Fibroblast of lung (primary cell): ENCODE data around the gene ROM1. TPM values are rescaled to one million over a fixed set of nuclear protein-coding genes. Genes with fewer than 3 reads are reported as not detected.
A peak's percentile ranks its signal among the peaks of the same experiment; 100 is the strongest.

Experiments used
- DNase-seq, 2 donors: peaks; one replicate each; pipeline versions ENCODE4 v3.0.0 to v3.0.0-alpha.2; 2010; ENCODE audit warnings: low read depth in 2 of 2
- H2AFZ ChIP-seq: 2 replicates; pipeline ENCODE4 v1.5.1; 2012; ENCODE audit warnings: low read length, control low read depth, inconsistent platforms
- H3K27ac ChIP-seq: 2 replicates; pipeline ENCODE4 v1.5.1; 2011; ENCODE audit warnings: low read length, control low read depth; ENCODE audit not compliant: insufficient read depth
- H3K27me3 ChIP-seq: 2 replicates; pipeline ENCODE4 v1.5.1; 2011; ENCODE audit warnings: mild to moderate bottlenecking, low read length; ENCODE audit not compliant: control insufficient read depth, insufficient read depth
- H3K36me3 ChIP-seq: 2 replicates; pipeline ENCODE4 v1.5.1; 2011; ENCODE audit warnings: low read length; ENCODE audit not compliant: control insufficient read depth, insufficient read depth
- H3K4me1 ChIP-seq: 2 replicates; pipeline ENCODE4 v1.5.1; 2011; ENCODE audit warnings: low read length; ENCODE audit not compliant: control insufficient read depth, insufficient read depth; ENCODE audit errors: extremely low read depth
- H3K4me2 ChIP-seq: 2 replicates; pipeline ENCODE4 v1.5.1; 2011; ENCODE audit warnings: low read length, control low read depth; ENCODE audit not compliant: insufficient read depth; ENCODE audit errors: extremely low read depth
- H3K4me3 ChIP-seq, 4 experiments: fragments of 200-600 bp in 1 of 4; sonication (generic) in 1 of 4; replicated peaks in 1 of 4; 2 replicates each; pipeline ENCODE4 v1.5.1; 2011 to 2016; ENCODE audit warnings: low read length in 4 of 4, low read depth in 3 of 4, mild to moderate bottlenecking in 3 of 4, control low read depth in 2 of 4, inconsistent platforms in 1 of 4, mixed read lengths in 1 of 4; ENCODE audit not compliant: insufficient read depth in 1 of 4; ENCODE audit errors: control extremely low read depth in 1 of 4
- H3K79me2 ChIP-seq: 2 replicates; pipeline ENCODE4 v1.5.1; 2012; ENCODE audit warnings: mild to moderate bottlenecking, low read length, inconsistent platforms; ENCODE audit not compliant: control insufficient read depth, insufficient read depth
- H3K9ac ChIP-seq: 2 replicates; pipeline ENCODE4 v1.5.1; 2011; ENCODE audit warnings: mild to moderate bottlenecking, low read length, control low read depth; ENCODE audit not compliant: insufficient read depth
- H3K9me3 ChIP-seq: 2 replicates; pipeline ENCODE4 v1.5.1; 2012; ENCODE audit warnings: low read depth, low read length; ENCODE audit not compliant: control insufficient read depth, insufficient read depth
- H4K20me1 ChIP-seq: 2 replicates; pipeline ENCODE4 v1.5.1; 2011; ENCODE audit warnings: low read length; ENCODE audit not compliant: control insufficient read depth, insufficient read depth; ENCODE audit errors: extremely low read depth
- CTCF ChIP-seq, 2 donors: IDR thresholded peaks in 1 of 2; conservative IDR thresholded peaks in 1 of 2; 1 replicate in 1 of 2; 2 replicates in 1 of 2; pipeline ENCODE4 v1.5.1; 2011 to 2012; ENCODE audit warnings: low read length in 2 of 2, control low read depth in 1 of 2, inconsistent platforms in 1 of 2, low read depth in 1 of 2, mild to moderate bottlenecking in 1 of 2
- EZH2 ChIP-seq: IDR thresholded peaks from 2 replicates; pipeline ENCODE4 v1.5.1; 2012; ENCODE audit warnings: low read length, control low read depth, mild to moderate bottlenecking; ENCODE audit errors: missing control alignments
- polyA plus RNA-seq, 2 donors: library from polyadenylated mRNA; depleted of rRNA in 1 of 2; stranded (reverse) in 1 of 2; unstranded in 1 of 2; fragments of >200 nt; gene quantifications; 2 replicates each; pipeline ENCODE4 v1.2.1, GENCODE V29; 2011 to 2012; ENCODE audit warnings: missing spikeins in 1 of 2
- total RNA-seq: library from RNA; depleted of rRNA; stranded (reverse); fragments of >200 nt; gene quantifications from 2 replicates; pipeline ENCODE4 v1.2.1, GENCODE V29; 2014

The ROM1 gene
- total and polyA plus RNA-seq, 2 donors (not counting 1 experiment from before 2014, with no cell fraction given), result 1.7 to 9.9 TPM

- no peak overlapping the region for H3K9ac ChIP-seq
- no peaks in the 10 kb centered on the region for H4K20me1 ChIP-seq
- H3K4me3 ChIP-seq, result no peak overlapping the region
- H3K36me3 ChIP-seq, result peaks cover 24% of the 10 kb centered on the region
- peaks cover 10% of the 10 kb centered on the region for H3K4me1 ChIP-seq
- H3K9me3 ChIP-seq, result no peaks in the 10 kb centered on the region
- no peak overlapping the region for H2AFZ ChIP-seq
- H3K27ac ChIP-seq, result no peak overlapping the region
- no peaks in the 10 kb centered on the region for H3K27me3 ChIP-seq
- no peak overlapping the region for H3K4me2 ChIP-seq
- DNase-seq, result peak; percentile 66 to 78
- no peak for TF ChIP-seq EZH2
- peak; percentile 53 to 66 for TF ChIP-seq CTCF (conservative IDR thresholded peaks at IDR 0.05 in 1 of 2, IDR thresholded peaks at IDR 0.05 in 1 of 2; ENCODE audit: low read depth in 1 of 2, low read length in 2 of 2)
- H3K79me2 ChIP-seq, result peaks cover 21% of the 10 kb centered on the region
Observed at GRCh38 chr11:62593434-62594044, 19.5 kb upstream of the ROM1 start.

GRCh38 chr11:62595124-62595523, 17.9 kb upstream of the ROM1 start:
- H3K27me3 ChIP-seq, result no peaks in the 10 kb centered on the region
- H2AFZ ChIP-seq, result no peak overlapping the region
- DNase-seq, result no peak
- no peak overlapping the region for H3K4me2 ChIP-seq
- H4K20me1 ChIP-seq, result no peaks in the 10 kb centered on the region
- peaks cover 29% of the 10 kb centered on the region for H3K79me2 ChIP-seq
- peaks cover 23% of the 10 kb centered on the region for H3K36me3 ChIP-seq
- TF ChIP-seq EZH2, result no peak
- no peak for TF ChIP-seq CTCF (conservative IDR thresholded peaks at IDR 0.05 in 1 of 2, IDR thresholded peaks at IDR 0.05 in 1 of 2; ENCODE audit: low read depth in 1 of 2, low read length in 2 of 2)
- no peaks in the 10 kb centered on the region for H3K9me3 ChIP-seq
- H3K4me3 ChIP-seq, result no peak overlapping the region
- no peak overlapping the region for H3K9ac ChIP-seq
- peaks cover 12% of the 10 kb centered on the region for H3K4me1 ChIP-seq
- no peak overlapping the region for H3K27ac ChIP-seq

GRCh38 chr11:62599069-62599696, 13.9 kb upstream of the ROM1 start:
- Histone ChIP-seq H3K36me3 (peaks cover 18% of the 10 kb centered on the region), H3K27ac (peak overlapping the region; percentile 24), H4K20me1 (no peaks in the 10 kb centered on the region), H3K27me3 (no peaks in the 10 kb centered on the region), H3K4me2 (peak overlapping the region; percentile 42), H3K4me3 (peak overlapping the region in 3 of 4 experiments; percentile 15 to 88 (median 77)), H3K9me3 (no peaks in the 10 kb centered on the region), H3K79me2 (peaks cover 37% of the 10 kb centered on the region), H2AFZ (no peak overlapping the region), H3K4me1 (peaks cover 6% of the 10 kb centered on the region), H3K9ac (no peak overlapping the region)
- TF ChIP-seq CTCF (conservative IDR thresholded peaks at IDR 0.05 in 1 of 2, IDR thresholded peaks at IDR 0.05 in 1 of 2; ENCODE audit: low read depth in 1 of 2, low read length in 2 of 2), result no peak
- TF ChIP-seq EZH2, result no peak
- DNase-seq, result peak; percentile 99
